ENCODE measurements around the gene FBXO45. TPM values are rescaled to one million over a fixed set of nuclear protein-coding genes. Genes with fewer than 3 reads are reported as not detected.

The FBXO45 gene
- total and polyA plus RNA-seq, 9 of the 15 experiments (the other 6 are each of a cell fraction or from before 2014, with no cell fraction given): 15.2 to 52.8 (median 37.0) TPM

GRCh38 chr3:196620161-196620604, 51.7 kb downstream of the FBXO45 start (continued):
- TF ChIP-seq ZNF3 (CRISPR knock-in tag; IDR thresholded peaks at IDR 0.05) (no peak), ZBTB34 (CRISPR knock-in tag; IDR thresholded peaks at IDR 0.05) (no peak), POLR2AphosphoS5 (IDR thresholded peaks at IDR 0.05; ENCODE audit: control insufficient read depth, insufficient read depth, low read depth, low read length) (no peak), ZNF280A (IDR thresholded peaks at IDR 0.05; ENCODE audit: low read depth, partially characterized antibody) (no peak), CBX5 (IDR thresholded peaks at IDR 0.05; ENCODE audit: borderline replicate concordance, low read depth) (no peak), NKRF (IDR thresholded peaks at IDR 0.05; ENCODE audit: borderline replicate concordance) (no peak), ZNF785 (CRISPR knock-in tag; IDR thresholded peaks at IDR 0.05) (no peak), ZFP1 (CRISPR knock-in tag; IDR thresholded peaks at IDR 0.05) (no peak), ZFPM2 (CRISPR knock-in tag; IDR thresholded peaks at IDR 0.05) (no peak), NR4A1 (CRISPR knock-in tag; IDR thresholded peaks at IDR 0.05) (no peak), NR4A1 (tag; IDR thresholded peaks at IDR 0.05) (no peak), ZNF124 (CRISPR knock-in tag; IDR thresholded peaks at IDR 0.05) (no peak), NR2C2 (CRISPR knock-in tag; IDR thresholded peaks at IDR 0.05) (no peak), NR2C2 (tag; IDR thresholded peaks at IDR 0.05) (peak; percentile 73), SMARCE1 (IDR thresholded peaks at IDR 0.05) (peak; percentile 43; the same call in 1 of the 2 replicates), PBX2 (CRISPR knock-in tag; IDR thresholded peaks at IDR 0.05; ENCODE audit: low read depth) (no peak), PBX2 (tag; conservative IDR thresholded peaks at IDR 0.05; ENCODE audit: low read depth) (peak; percentile 59), GATAD2A (IDR thresholded peaks at IDR 0.05) (no peak), RNF2 (IDR thresholded peaks at IDR 0.05) (peak; percentile 61; the same call in 1 of the 2 replicates), HBP1 (CRISPR knock-in tag; IDR thresholded peaks at IDR 0.05) (no peak)
